BJ (cell line): ENCODE data around the gene COL4A1. TPM values are rescaled to one million over a fixed set of nuclear protein-coding genes. Genes with fewer than 3 reads are reported as not detected.

ENCODE experiments used
- CTCF ChIA-PET: fragments of 350-600 bp; formaldehyde crosslinking; extraction: SDS; loops from one replicate; lab custom pipeline; 2021; ENCODE audit warnings: antibody characterized with exemption, inconsistent platforms; lab: Yijun Ruan, JAX
- POLR2A ChIA-PET: fragments of 300-600 bp; sonication (Branson Sonifier 250); formaldehyde crosslinking; extraction: SDS; loops from one replicate; lab custom pipeline; 2021; ENCODE audit warnings: antibody characterized with exemption; lab: Charles Lee
- DNase-seq: peaks from one replicate; pipeline ENCODE4 v3.0.0-alpha.2; 2011; ENCODE audit warnings: low read depth
- H3K27me3 ChIP-seq: 2 replicates; pipeline ENCODE4 v1.6.0; 2011; ENCODE audit warnings: low read length; ENCODE audit not compliant: control insufficient read depth, insufficient read depth
- H3K36me3 ChIP-seq: 2 replicates; pipeline ENCODE4 v1.5.1; 2011; ENCODE audit warnings: low read length; ENCODE audit not compliant: control insufficient read depth, insufficient read depth
- H3K4me3 ChIP-seq: 2 replicates; pipeline ENCODE4 v1.5.1; 2011; ENCODE audit warnings: low read depth, mild to moderate bottlenecking, control low read depth, low read length
- CTCF ChIP-seq: IDR thresholded peaks from 2 replicates; pipeline ENCODE4 v1.5.1; 2011; ENCODE audit warnings: low read depth, mild to moderate bottlenecking, control low read depth, inconsistent platforms, low read length, moderate library complexity; ENCODE audit not compliant: insufficient read depth
- polyA plus RNA-seq: library from polyadenylated mRNA; depleted of rRNA; stranded (reverse); fragments of >200 nt; gene quantifications from 2 replicates; pipeline ENCODE4 v1.2.3, GENCODE V29; 2011

The COL4A1 gene
- polyA plus RNA-seq, 1 experiment = 375 TPM

- CTCF ChIA-PET = interaction anchor here (1.0 to 1.4 kb wide), 3 partner anchors 12 to 295 kb away, joined by 3 to 4 read pairs (median 3); no protein-coding TSS in a partner anchor
- peaks cover 5% of the 10 kb centered on the region for H3K36me3 ChIP-seq
- H3K27me3 ChIP-seq = no peaks in the 10 kb centered on the region
- no peak overlapping the region for H3K4me3 ChIP-seq
- TF ChIP-seq CTCF = no peak
- DNase-seq = no peak
- POLR2A ChIA-PET = interaction anchor here (0.6 kb wide), 1 partner anchor 13 kb away, joined by 5 read pairs; no protein-coding TSS in a partner anchor
Observed at GRCh38 chr13:110149036-110149435, 157.9 kb downstream of the COL4A1 start.

GRCh38 chr13:110140099-110140498 lies 166.9 kb downstream of the COL4A1 start:
- ChIA-PET POLR2A (no interaction called here), CTCF (no interaction called here)

GRCh38 chr13:110138700-110139036 lies 168.3 kb downstream of the COL4A1 start:
- ChIA-PET CTCF (interaction anchor here (1.5 kb wide), 1 partner anchor 15 kb away, joined by 3 read pairs; no protein-coding TSS in a partner anchor), POLR2A (no interaction called here)
- Histone ChIP-seq H3K36me3 (no peaks in the 10 kb centered on the region; the same call in 1 of the 2 replicates), H3K4me3 (peak overlapping the region; percentile 51), H3K27me3 (no peaks in the 10 kb centered on the region; the same call in 1 of the 2 replicates)
- TF ChIP-seq CTCF = no peak
- DNase-seq = no peak

More at GRCh38 chr13:110140099-110140498, 166.9 kb downstream of the COL4A1 start:
- no peaks in the 10 kb centered on the region; the same call in 1 of the 2 replicates for H3K36me3 ChIP-seq
- no peak for TF ChIP-seq CTCF
- DNase-seq = no peak
- H3K4me3 ChIP-seq = no peak overlapping the region
- no peaks in the 10 kb centered on the region; the same call in 1 of the 2 replicates for H3K27me3 ChIP-seq

- DNase-seq = no peak
- Histone ChIP-seq H3K27me3 (no peaks in the 10 kb centered on the region; the same call in 1 of the 2 replicates), H3K36me3 (no peaks in the 10 kb centered on the region; the same call in 1 of the 2 replicates), H3K4me3 (peak overlapping the region; percentile 51)
- CTCF ChIA-PET = interaction anchor here (1.5 kb wide), 1 partner anchor 15 kb away, joined by 3 read pairs; no protein-coding TSS in a partner anchor
- POLR2A ChIA-PET = no interaction called here
- peak; percentile 17; the same call in 1 of the 2 replicates for TF ChIP-seq CTCF
Observed at GRCh38 chr13:110138010-110138699, 168.8 kb downstream of the COL4A1 start.

GRCh38 chr13:110137680-110138009 lies 169.3 kb downstream of the COL4A1 start:
- Histone ChIP-seq H3K4me3 (peak overlapping the region; percentile 51), H3K27me3 (no peaks in the 10 kb centered on the region; the same call in 1 of the 2 replicates), H3K36me3 (no peaks in the 10 kb centered on the region; the same call in 1 of the 2 replicates)
- POLR2A ChIA-PET = no interaction called here
- peak; percentile 38 for TF ChIP-seq CTCF
- DNase-seq = no peak
- CTCF ChIA-PET = interaction anchor here (1.5 kb wide), 1 partner anchor 14 kb away, joined by 3 read pairs; no protein-coding TSS in a partner anchor
